ENCODE results near the gene SCUBE2.

DNA sequence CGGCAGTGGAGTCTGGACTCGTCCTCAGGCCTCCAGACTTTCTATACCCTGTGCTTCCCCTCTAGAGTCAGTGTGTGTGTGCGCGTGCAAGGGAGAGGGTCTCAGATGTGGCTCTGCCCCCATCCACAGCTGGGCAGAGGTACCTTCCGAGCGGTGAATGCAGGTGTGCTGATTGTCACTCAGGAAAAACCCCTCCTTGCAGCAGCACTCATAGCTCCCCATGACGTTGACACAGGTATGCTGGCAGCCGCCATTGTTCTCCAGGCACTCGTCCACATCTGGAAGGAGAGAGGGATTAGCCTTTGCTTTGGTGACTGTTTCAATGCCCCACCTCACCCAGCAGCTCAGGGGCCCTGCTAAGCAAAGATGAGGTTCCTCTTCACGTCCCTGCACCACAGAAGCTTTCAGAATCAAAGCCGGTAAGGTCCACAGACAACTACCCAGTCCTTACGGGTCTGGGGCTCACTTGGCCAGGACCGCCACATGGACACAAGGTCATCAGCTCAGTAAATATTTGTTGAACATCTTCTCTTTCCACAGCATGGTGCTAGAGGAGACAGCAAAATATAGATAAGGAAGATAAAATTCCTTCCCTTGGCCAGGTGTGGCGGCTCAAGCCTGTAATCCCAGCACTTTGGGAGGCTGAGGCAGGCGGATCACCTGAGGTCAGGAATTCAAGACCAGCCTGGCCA is 16.9 kb downstream of the SCUBE2 start:
- TF ChIP-seq, protein P1, sequence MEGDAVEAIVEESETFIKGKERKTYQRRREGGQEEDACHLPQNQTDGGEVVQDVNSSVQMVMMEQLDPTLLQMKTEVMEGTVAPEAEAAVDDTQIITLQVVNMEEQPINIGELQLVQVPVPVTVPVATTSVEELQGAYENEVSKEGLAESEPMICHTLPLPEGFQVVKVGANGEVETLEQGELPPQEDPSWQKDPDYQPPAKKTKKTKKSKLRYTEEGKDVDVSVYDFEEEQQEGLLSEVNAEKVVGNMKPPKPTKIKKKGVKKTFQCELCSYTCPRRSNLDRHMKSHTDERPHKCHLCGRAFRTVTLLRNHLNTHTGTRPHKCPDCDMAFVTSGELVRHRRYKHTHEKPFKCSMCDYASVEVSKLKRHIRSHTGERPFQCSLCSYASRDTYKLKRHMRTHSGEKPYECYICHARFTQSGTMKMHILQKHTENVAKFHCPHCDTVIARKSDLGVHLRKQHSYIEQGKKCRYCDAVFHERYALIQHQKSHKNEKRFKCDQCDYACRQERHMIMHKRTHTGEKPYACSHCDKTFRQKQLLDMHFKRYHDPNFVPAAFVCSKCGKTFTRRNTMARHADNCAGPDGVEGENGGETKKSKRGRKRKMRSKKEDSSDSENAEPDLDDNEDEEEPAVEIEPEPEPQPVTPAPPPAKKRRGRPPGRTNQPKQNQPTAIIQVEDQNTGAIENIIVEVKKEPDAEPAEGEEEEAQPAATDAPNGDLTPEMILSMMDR (IDR thresholded peaks at IDR 0.05): no peak
- no peak for TF ChIP-seq POLR2A (IDR thresholded peaks at IDR 0.05)

Data from testis (tissue), 2 donors.